Right cardiac atrium (tissue), 5 donors: ENCODE results near the gene HORMAD2. TPM values are rescaled to one million over a fixed set of nuclear protein-coding genes. Genes with fewer than 3 reads are reported as not detected.

ENCODE experiments used
- ATAC-seq, 2 donors: fragments of 200-7000 bp; cut with Tn5 transposase; one replicate each; pipeline versions ENCODE4 v1.8.0 to v1.9.1; 2020; ENCODE audit warnings: moderate library complexity in 2 of 2, mild to moderate bottlenecking in 1 of 2
- DNase-seq, 3 donors: peaks; one replicate each; pipeline ENCODE4 v3.0.0-alpha.2; 2020
- H3K27ac ChIP-seq: one replicate; pipeline ENCODE4 v1.5.1; 2013; ENCODE audit warnings: mild to moderate bottlenecking, low read length, control low read depth, moderate library complexity
- H3K27me3 ChIP-seq: one replicate; pipeline ENCODE4 v1.6.1; 2013; ENCODE audit not compliant: control insufficient read depth, insufficient read depth
- H3K4me1 ChIP-seq: one replicate; pipeline ENCODE4 v1.6.1; 2013; ENCODE audit warnings: low read length; ENCODE audit not compliant: control insufficient read depth, insufficient read depth
- H3K4me3 ChIP-seq: one replicate; pipeline ENCODE4 v1.5.1; 2013; ENCODE audit warnings: low read length, control low read depth
- H3K9me3 ChIP-seq: one replicate; pipeline ENCODE4 v1.6.1; 2013; ENCODE audit warnings: low read length; ENCODE audit not compliant: control insufficient read depth
- WGBS: extraction: QIAGEN DNeasy Blood & Tissue Kit; methylation state at CpG from one replicate; pipeline ENCODE4 v1.1.7; 2013; 5-methylcytosine and 5-hydroxymethylcytosine counted together
- intact Hi-C, 4 donors: fragments of 100-400 bp; cut with DNase I; formaldehyde crosslinking; loops; one replicate each; pipeline versions ENCODE4 v1.11.0 to v1.14.0; 2022 to 2023
- polyA plus RNA-seq: library from polyadenylated mRNA; stranded (reverse); fragments of 200-250 nt; gene quantifications from one replicate; pipeline ENCODE4 v1.2.3, GENCODE V29; 2013
- total RNA-seq, 4 donors: library from RNA; stranded (reverse); fragmentation: NEBNext Ultra II Directional; extraction: Animal tissue kit (Norgen Biotek cat#: 25700); gene quantifications; one replicate each; pipeline ENCODE4 v1.2.1, GENCODE V29; 2021
- donor health status: healthy with polysubstance abuse.
- donor health status: DM: no; HTN: yes; CAD: no.
- donor health status: DM: no; HTN: no; CAD: no.
- donor health status: DM: no; HTN: yes; CAD: no; lungs with severe emphysema.
- donor health status: DM: yes; HTN: yes; CAD: no.

Gene HORMAD2
- total and polyA plus RNA-seq, 5 donors, result not detected

DNA sequence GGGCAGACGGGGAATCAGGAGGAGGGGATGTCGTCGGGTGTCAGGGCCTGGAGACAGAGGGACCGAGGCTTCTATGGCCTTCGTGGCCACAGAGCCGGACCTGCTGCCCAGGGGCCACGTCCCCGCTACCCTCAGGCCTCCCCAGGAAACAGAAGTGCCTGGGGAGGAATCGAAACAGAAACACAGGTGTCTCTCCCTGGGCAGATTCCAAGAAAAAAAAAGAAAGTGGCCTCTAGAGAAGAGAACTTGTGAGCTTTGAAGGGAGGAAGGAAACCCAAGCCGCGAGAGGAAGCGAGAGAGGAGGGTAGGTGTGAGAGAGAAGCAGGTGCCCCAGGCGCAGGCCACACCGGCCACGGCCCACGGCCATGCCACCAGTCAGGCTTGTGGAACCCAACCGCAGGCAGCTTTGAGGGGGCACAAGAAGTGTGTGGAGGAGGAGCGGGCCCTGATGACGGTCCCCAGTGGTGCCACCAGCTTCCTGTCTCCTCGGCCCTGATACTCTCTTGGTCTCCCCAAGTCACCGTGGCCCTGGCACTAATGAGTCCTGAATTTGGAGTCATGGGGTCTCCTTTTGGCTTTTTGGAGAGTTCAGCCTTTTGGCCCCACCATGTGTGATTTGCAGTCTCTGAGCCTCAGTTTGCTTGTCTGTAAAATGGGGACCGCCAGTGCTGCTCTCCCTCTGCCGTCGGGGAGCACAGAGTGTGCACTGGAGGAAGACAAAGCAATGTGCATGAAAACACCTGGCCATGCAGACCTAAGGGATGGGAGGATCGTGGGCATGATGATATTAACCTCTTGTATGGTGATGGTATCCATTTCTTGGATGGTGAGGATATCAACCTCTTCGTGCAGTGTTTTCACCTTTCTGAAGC is 141.1 kb downstream of the HORMAD2 start:
- Histone ChIP-seq H3K27ac (no peak overlapping the region), H3K9me3 (no peaks in the 10 kb centered on the region), H3K27me3 (no peaks in the 10 kb centered on the region), H3K4me1 (no peaks in the 10 kb centered on the region), H3K4me3 (no peak overlapping the region)
- ATAC-seq, result peak in 1 of 2 donors; percentile 25
- intact Hi-C loops, result no loop called here
- 69% methylated on average over 26 of the region's 26 CpGs for WGBS
- DNase-seq, result no peak

DNA sequence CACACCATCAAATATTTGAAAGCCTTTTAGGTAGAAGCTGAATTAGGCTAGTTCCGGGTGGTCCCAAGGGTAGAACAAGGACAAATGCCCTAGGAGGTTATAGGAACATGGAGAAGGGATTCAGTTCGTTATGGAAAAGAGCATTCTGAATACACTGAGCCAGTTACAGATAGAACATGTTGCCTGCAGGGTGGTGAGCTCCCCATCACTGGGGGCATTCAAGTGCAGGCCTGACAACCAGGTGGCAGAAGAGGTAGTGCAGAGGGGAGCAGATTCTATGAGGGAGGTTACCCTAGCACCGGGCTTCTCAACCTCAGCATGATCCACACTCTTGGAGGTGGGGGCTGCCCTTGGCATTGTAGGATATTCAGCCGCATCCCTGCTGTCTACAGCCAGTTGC is 142.1 kb downstream of the HORMAD2 start:
- intact Hi-C loops, result no loop called here
- ATAC-seq, result no peak
- DNase-seq, result no peak
- Histone ChIP-seq H3K9me3 (no peaks in the 10 kb centered on the region), H3K4me1 (no peaks in the 10 kb centered on the region), H3K4me3 (no peak overlapping the region), H3K27me3 (no peaks in the 10 kb centered on the region), H3K27ac (no peak overlapping the region)
- WGBS, result 83% methylated on average over 4 of the region's 4 CpGs

DNA sequence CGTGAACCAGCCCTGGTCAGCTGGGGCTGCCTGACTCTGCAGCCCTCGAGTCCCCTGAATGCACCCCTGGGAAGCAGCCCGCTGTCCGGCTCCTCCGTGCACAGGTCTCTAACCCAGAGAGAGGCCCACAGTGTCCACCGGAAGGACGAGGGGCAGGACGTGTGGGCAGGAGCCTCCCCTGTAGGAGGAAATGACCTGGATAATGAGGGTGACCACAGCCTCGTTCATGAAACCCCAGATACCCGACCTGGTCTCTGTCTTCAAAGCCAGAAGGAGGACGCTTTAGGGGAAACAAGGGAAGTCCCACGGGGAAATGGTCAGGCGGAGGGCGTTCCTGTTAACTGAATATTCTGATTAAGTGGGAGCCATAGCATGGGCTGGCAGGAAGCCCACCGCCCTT is 143.0 kb downstream of the HORMAD2 start:
- Histone ChIP-seq H3K4me1 (no peaks in the 10 kb centered on the region), H3K4me3 (no peak overlapping the region), H3K9me3 (no peaks in the 10 kb centered on the region), H3K27ac (no peak overlapping the region), H3K27me3 (no peaks in the 10 kb centered on the region)
- DNase-seq, result no peak
- intact Hi-C loops, result no loop called here
- no peak for ATAC-seq
- WGBS, result 42% methylated on average over 15 of the region's 15 CpGs

DNA sequence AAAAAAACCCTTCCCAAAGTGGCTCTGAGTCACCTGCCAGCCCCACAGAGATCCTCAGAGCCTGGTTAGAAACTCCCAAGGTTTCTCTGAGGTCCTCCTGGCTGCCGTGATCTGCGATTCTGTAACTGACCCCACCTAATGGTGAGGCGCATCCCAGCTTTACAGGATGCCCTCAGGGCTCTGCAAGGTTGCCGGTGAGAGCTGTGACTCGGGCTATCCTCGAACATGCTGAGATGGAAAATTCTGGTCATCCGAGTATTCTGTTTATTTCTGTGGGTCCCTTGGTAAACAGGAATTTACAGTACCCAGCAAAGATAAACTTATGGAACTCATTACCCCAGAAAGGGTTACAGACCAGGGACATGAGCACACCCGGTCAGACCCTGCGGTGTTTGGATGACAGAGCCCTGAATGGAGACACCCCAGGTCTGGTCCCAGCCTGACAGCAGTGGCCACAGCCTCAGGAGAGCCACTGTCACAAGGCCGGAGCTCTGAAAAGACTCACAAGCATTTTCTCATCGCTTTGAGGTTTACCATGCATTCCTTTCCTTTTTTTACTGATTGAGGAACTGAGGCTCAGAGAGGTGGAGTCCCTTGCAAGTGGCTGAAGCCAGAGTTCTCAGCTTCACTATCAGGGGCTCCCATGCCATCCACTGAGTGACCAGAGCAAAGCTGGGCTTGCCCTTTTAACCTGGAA is 144.0 kb downstream of the HORMAD2 start:
- no peak overlapping the region for H3K27ac ChIP-seq
- H3K27me3 ChIP-seq, result no peaks in the 10 kb centered on the region
- DNase-seq (no peak), ATAC-seq (no peak)
- no peaks in the 10 kb centered on the region for H3K9me3 ChIP-seq
- no peaks in the 10 kb centered on the region for H3K4me1 ChIP-seq
- WGBS, result 58% methylated on average over 11 of the region's 11 CpGs
- no peak overlapping the region for H3K4me3 ChIP-seq
- intact Hi-C loops, result no loop called here

DNA sequence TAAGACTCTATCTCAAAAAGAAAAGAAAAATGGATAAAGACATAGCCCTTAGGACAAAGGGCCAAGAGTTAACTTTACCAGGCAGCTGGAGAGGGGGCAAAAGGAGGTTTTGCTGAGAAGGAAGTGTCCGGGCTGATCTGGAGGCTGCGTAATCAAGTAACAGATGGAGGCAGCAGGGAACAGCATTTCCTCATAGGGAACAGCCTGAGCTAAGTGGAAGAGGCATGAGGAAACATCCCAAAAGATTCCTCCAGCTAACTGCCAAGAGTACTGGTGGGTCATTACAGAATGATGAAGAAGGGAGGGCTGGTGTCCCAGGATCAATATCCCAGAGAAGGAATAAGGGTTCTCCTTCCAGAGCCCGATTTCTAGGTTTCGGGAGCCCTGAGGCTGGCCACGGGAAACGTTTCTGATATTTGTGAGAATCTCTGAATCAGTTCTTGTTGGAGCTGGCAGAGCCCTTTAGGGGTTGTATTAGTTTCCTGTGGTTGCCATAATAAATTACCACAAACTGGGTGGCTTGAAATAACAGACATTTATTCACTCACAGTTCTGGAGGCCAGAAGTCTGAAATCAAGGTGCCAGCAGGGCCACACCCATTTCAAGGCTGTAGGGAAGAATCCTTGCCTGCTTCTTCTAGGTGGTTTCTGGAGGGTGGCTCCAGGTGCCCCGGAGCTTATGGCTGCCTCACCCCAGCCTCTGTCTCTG is 145.1 kb downstream of the HORMAD2 start:
- ATAC-seq (no peak), DNase-seq (no peak)
- WGBS, result 91% methylated on average over 7 of the region's 7 CpGs
- Histone ChIP-seq H3K9me3 (no peaks in the 10 kb centered on the region), H3K27ac (no peak overlapping the region), H3K4me1 (no peaks in the 10 kb centered on the region), H3K27me3 (no peaks in the 10 kb centered on the region), H3K4me3 (no peak overlapping the region)
- intact Hi-C loops, result no loop called here

DNA sequence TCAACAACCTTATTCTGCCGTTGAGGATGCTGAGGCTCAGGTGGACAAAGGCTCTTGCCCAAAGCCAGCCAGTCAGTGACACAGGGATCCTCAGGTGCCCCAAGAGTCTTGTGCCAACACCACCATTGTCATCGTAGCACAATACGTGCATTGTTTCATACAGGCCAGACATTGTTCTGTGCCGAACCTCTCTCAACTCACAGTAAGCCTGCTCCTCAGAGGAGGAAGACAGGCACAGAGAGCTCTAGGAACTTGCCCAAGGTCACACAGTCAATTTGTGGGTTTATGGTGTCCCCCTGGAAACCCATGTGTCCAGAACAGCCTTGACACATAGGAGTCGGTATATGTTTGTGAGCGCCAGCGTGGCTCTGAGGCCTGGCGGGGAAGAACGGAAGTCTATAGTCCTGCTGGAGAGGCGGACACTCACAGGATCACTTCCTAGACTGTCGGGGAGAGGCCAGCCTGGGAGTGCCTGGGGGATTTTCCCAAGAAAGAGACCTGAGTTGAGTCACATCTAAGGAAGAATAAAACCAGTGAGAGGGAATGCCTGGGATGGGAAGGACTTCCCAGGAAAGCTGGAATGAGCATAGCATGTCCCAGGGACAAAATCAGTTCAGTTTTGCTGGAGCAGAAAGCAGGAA is 146.0 kb downstream of the HORMAD2 start:
- H3K4me3 ChIP-seq, result no peak overlapping the region
- 81% methylated on average over 11 of the region's 11 CpGs for WGBS
- no peaks in the 10 kb centered on the region for H3K9me3 ChIP-seq
- ATAC-seq, result no peak
- no peaks in the 10 kb centered on the region for H3K27me3 ChIP-seq
- intact Hi-C loops, result no loop called here
- no peak overlapping the region for H3K27ac ChIP-seq
- no peaks in the 10 kb centered on the region for H3K4me1 ChIP-seq
- no peak for DNase-seq

Other genes with a start within 250 kb of the HORMAD2 start
- gene ASCC2, start 242.2 kb upstream of the HORMAD2 start, total RNA-seq, result 10 to 100 TPM; 31.2 to 41.4 (median 40.2) TPM
- 29.2 TPM for gene ASCC2, start 242.2 kb upstream of the HORMAD2 start, polyA plus RNA-seq
- gene MTMR3, start 197.3 kb upstream of the HORMAD2 start, total RNA-seq, result 10 to 100 TPM; 30.3 to 38.0 (median 33.6) TPM
- 9.5 TPM for gene MTMR3, start 197.3 kb upstream of the HORMAD2 start, polyA plus RNA-seq
- 1 to 10 TPM in 1 of 4 donors, under 1 TPM in 3; 0.09 to 3.7 (median 0.43) TPM for gene LIF, start 166.3 kb downstream of the HORMAD2 start, total RNA-seq
- gene LIF, start 166.3 kb downstream of the HORMAD2 start, polyA plus RNA-seq, result 0.54 TPM
- 1 to 10 TPM in 1 of 4 donors, under 1 TPM in 3; 0.17 to 1.5 (median 0.26) TPM for gene OSM, start 186.4 kb downstream of the HORMAD2 start, total RNA-seq
- 0.81 TPM for gene OSM, start 186.4 kb downstream of the HORMAD2 start, polyA plus RNA-seq
- gene CASTOR1, start 209.0 kb downstream of the HORMAD2 start, total RNA-seq, result 1 to 10 TPM; 7.0 to 9.0 (median 7.4) TPM
- gene CASTOR1, start 209.0 kb downstream of the HORMAD2 start, polyA plus RNA-seq, result 6.4 TPM
- 1 to 10 TPM; 5.6 to 9.1 (median 8.5) TPM for gene TBC1D10A, start 246.5 kb downstream of the HORMAD2 start, total RNA-seq
- gene TBC1D10A, start 246.5 kb downstream of the HORMAD2 start, polyA plus RNA-seq, result 5.4 TPM